Stimulated activated CD4-positive, alpha-beta T cell treated with anti-CD3 and anti-CD28 coated beads, Interleukin-12 subunit alpha, Interleukin-12 subunit beta, amount 100 ng/mL, for 24 hours (primary cell): ENCODE measurements around the gene SRMS.
A peak's percentile ranks its signal among the peaks of the same experiment; 100 is the strongest.
"Not testable (repeated sequence)": the region's sequence is repeated elsewhere in the genome, so short reads cannot be mapped to it uniquely, and the experiment has no call there.

Experiments used
- DNase-seq, 2 experiments: peaks; one replicate each; pipeline ENCODE4 v3.0.0-alpha.2; 2020; ENCODE audit warnings: low read depth in 2 of 2

The SRMS gene

DNA sequence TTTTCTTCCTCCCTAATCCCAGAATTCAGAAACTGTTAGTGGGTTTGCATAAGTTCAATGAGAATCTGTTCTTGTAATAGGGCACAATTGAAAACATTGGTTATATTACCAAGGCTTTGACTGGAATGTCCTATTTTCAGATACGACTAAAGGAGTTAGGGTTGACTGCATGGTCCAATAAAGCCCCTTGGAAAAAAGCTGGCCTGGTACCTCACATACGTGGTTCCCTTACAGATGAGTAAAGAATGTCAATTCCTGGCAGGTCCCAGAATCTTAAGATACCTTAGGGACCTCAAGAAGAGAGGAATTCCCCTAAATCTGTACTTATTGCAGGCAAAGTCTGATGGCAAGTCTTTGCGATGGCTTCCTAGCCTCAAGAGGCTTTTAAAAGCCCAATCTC, 22.4 kb downstream of the SRMS start:
- DNase-seq = no peak

DNA sequence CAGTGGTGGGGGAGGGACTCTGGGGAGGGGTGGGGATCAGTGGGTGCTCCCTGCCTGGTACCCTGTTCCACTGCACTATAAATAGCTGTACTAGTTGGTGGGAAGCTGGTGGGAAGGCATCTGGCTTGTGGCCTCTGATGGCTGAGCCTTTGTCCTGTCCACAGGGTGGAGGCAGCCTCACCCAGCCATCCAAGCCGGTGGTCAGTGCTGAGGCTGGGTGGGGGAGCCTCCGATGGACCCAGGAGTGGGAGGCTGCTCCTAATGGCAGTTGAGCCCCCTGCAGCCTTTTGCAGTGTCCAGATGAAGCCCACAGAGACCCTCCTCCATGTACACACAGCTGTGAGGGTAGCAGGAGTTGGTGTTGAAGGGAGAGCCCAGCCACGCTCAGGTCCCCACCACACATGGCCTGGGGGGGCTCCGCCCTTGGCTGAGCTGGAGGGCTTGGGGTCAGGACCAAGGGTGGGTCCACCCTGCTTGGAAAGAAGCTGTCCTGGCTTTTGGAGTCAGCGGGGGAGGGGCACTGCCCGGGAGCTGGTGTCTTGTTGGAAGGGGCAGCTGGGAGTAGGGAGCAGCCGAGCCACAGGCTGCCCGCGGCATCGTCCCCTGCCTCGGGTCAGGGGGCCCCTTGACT, 24.5 kb downstream of the SRMS start:
- no peak for DNase-seq

DNA sequence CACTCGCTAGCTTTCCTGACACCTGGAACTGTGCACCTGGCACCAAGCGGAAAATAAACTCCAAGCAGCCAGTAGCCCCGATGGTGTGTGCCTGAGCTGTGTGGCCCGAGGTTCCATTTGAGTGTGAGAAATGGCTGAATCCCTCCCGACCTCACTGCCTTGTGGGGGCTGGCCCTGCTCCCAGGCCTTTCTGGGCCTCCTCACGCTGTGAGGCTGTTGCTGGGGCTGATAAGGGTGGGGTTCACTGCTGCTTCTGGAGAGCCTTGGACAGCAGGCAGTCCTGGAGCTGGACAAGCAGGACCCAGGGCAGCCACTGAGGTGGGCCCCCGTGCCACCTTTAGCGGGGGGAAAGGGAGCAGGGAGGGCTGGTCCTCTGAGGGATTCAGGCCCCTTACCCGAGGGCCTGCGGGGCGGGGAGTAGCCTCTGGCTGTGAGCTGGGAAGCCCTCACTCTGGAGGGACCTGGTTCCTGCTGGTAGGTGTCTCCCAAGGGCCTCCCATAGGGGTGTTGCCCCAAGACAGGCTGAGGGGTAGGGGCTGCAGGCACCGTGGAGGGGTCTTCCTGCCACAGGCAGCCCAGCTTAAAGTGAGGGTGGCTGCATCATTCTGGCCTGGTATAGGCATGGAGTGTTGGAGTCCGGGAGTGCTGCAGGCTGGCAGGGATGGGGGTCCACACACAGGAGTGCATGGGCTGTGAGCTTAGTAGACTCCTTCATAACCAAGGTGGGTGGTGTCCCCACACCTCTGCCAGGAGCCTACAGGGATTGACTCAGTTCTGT, 25.3 kb downstream of the SRMS start:
- DNase-seq = no peak

DNA sequence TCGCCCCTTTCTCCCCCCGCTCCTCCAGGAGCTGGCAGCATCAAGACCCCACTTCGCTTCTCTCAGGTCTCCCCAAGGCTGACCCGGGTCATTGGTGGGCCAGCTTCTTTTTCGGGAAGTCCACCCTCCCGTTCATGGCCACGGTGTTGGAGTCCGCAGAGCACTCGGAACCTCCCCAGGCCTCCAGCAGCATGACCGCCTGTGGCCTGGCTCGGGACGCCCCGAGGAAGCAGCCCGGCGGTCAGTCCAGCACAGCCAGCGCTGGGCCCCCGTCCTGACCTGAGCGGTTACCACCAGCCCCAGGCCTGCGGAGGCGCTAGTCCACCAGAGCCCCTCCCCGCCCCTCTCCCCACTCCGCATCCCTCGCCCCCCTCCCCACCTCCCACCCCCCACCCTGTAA, 25.9 kb downstream of the SRMS start:
- DNase-seq = no peak

DNA sequence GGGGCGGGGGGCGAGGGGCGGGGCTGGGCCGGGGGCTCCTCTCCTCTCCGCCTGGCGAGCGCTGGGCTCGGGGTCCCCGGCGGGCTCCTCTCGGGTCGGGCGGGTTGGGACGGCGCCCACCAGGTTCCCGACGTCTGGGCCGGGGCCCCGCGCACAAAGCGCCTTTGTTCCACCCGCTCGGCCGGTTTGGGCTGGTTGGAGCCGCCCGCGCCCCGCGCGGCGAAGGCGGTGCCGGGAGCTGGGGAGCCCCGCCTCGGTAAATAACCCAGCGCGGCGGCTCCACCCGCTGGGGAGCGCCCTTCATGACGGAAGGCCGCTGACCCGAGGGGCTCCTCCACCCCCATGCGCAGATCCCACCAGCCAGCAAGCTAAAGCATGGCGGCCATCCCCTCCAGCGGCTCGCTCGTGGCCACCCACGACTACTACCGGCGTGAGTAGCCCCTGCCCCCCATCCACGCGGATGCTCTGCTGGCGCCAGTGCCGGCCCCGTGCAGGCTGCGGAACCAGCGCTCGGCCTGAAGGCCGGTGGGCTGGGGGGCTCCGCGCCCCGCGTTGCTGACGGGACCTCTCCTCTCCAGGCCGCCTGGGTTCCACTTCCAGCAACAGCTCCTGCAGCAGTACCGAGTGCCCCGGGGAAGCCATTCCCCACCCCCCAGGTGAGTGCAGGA, 26.5 kb downstream of the SRMS start:
- DNase-seq = peak; percentile 42 to 51

DNA sequence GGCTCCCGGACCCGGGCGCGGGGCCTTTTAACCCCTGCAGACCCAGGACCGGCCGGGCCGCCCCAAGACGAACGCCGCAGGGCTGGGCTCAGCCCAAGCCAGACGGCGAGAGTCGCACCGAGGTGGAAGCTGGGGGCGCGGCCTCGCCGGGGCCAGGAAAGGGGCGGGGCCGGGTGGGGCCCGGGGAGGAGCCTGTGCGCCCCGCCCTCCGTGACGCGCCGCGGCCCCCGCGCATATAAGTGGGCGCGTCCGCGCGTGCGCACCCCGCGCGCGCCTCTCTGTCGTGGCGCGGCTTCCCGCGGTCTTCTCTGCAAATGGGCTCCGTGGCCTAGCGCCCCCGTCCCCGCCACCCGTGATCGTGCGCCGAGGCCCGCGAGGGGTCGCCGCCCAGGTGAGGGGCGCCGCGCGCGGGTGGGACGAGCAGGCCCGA, 27.0 kb downstream of the SRMS start, which contains the start of gene PPDPF:
Gene PPDPF (plus strand): TSS at position 262 of the 430 bp plus-strand sequence. CDS start 544 bp downstream, outside the sequence.
- peak; percentile 70 to 72 for DNase-seq

DNA sequence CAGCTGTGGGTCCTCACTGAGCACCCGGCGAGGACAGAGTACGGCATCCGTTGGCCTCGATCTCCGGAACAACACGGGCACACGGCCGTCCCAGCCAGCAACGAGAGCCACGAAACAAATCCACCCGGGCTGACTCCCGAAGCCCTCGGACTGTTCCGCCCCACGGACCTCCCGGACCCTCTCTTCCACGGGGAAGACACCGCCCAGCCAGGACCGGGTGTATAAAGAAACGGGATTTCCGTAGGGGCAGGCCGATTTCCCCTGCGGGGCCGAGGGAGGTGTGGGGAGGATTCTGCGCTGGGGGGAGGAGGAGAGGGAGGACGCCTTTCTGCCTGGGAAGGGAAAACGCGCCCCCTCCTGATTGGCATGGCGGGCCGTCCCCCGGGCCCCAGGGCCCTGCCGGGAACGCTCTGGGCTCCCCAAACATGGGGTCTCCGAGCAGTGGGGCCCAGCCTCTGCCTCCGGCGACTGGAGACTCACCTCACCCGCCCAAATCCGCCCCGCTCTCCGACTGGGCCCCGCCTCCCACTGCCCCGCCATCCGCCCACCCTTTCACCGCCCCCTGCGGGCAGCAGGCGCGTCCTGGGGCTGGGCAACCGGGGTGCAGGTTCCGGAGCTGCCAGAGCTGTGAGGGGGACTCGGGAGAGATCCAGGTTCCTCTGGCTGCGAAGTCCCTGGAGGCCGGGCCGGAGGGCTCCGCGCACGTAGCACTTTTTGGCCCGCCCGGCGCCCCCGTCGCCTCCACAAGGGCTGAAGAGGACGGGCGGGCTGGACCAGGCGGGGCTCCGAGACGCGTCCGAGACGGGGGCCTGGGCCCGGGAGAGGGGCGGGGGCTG, 27.7 kb downstream of the SRMS start:
- DNase-seq = peak; percentile 26 to 56

DNA sequence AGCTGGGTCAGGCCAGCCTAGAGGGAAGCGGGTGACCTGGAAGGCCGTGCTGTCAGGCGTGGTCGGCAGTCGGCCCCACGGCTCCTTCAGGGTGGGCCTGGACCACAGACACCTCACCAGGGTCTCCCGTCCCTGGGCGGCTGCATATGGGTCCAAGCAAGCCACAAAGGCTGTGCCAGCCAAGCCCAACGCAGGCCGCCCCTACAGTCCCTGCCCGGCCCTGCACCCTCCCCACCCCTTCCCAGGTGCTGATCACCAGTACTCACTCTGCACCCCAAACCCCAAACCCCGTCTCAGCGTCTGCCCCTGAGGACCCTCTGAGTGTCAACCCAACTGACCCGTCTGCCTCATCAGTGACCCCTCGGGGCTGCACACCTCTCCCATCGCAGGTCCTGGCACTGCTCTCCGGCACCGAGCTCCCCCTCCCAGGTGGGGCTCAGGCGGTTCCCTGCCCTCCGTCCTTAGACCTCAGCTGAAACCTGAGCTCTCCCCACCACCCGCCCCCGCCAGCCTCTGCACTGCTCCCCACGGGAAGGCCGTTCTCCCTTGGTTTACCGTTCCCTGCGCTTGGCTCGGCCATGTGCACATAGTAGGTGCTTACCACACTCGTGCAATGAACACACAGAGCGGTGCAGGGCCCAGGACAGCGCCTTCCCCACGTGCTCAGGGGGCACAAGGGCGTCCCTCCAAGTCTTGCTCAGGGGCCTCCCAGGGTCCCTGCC, 28.4 kb downstream of the SRMS start:
- DNase-seq = no peak

DNA sequence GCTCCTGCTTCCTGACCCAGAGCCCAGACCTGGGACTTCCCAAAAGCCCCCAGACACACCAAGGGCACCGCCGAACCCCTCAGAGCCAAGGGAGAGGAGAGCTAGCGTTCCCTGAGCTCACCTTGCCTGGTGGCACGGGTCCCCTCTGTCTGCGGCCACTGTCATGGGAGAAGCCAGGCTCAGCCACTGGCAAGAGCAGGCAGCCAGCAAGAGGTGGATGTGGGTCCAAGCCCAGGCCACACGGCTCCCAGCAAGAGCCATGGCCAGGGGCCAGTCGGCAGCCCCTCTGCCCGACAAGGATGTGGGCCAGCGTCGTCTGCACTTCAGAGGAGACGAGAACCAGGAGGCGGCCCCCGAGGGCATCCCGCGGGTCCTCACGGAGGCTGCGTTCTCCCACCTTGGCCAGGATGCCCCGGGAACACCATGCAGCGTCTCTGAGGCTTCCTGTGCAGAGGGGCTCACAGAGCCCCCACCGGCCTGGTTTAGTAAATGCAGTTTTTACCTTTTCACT, 29.1 kb downstream of the SRMS start:
- no peak for DNase-seq

DNA sequence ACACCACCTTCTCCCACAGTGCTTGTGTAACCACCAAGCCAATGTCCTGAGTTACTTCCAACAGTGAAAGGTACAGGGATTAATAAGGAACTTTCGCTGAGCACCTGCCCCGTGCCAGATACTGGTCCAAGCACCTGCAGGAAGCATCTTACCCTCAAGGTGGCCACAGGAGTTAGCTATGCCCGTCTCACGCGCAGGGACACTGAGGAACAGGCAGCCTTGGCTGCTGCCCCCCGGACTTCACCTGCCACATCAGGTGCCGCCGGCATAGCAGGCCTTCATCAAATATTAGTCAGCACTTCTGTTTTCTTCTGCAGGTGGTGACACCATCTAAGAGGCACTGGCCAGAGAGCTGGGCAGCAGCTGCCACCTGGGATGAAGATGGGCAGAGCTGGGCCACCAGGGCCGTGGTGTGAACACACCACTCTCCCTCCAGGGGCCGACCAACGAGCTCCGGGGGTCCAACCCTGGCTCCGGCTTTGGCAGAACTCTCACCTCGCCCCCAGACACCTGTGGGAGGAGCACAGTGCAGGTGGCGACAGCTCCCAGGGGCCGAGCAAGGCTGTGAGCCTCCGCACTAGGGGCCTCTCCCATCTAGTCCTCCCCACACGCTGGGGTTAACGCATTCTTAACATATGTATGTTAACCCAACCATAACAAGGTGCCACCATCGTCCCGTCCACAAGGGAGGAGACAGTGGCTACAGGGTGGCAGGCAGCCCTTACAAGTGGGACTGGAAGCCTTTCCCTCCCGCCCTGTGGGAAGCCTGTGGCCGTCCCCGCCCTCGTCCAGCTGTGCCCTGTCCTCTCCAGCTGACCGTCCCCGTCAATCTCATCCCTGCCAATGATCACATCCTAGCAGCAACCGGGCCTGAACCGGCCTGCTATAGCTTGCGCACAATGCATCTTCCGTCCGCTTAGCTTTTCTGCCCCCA, 29.9 kb downstream of the SRMS start:
- no peak for DNase-seq

DNA sequence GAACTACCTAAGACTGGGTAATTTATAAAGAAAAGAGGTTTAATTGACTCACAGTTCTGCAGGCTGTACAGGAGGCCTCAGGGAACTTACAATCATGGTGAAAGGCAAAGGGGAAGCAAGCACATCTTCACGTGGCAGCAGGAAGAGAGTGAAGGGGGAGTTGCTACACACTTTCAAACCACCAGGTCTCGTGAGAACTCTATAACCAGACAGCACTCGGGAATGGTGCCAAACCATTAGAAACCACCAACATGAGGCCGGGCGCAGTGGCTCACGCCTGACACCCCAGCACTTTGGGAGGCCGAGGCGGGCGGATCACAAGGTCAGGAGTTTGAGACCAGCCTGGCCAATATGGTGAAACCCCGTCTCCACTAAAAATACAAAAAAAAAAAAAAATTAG, 33.0 kb downstream of the SRMS start:
- DNase-seq = not testable (repeated sequence)

DNA sequence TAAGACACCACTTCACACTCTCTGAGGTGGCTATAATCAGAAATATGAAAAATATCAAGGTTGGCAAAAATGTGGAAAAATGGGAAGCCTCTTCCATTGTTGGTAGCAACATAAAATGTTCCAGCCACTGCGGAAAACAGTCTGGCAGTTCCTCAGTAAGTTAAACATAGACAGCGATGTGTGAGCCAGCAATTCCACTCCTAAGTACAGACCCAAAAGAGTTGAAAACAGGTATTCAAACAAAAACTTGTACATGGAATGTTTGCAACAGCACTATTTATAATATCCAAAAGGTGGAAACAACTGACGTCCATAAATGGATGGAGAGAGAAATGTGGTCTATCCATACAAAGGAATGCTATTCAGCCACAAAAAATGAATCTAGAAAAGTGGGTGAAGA, 34.3 kb downstream of the SRMS start:
- no peak for DNase-seq

DNA sequence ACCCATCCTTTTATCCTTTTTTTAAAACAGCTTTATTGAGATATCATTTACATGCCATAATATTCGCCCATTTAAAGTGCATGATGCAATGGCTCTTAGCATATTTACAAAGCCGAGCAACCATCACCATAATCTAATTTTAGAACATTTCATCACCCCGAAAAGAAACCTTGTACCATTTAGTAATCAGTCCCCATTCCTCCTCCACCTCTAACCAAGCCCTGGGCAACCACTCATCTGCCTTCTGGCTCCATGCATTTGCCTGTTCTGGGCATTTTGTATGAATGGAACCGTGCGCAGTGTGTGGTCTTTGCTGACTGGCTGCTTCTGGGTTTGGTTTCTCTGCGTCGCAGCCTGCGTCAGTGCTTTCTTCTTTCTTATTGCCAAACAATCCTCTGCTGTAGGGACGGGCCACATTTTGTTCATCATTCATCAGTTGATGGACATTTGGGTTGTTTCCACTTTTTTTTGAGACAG, 38.4 kb downstream of the SRMS start:
- DNase-seq = no peak

DNA sequence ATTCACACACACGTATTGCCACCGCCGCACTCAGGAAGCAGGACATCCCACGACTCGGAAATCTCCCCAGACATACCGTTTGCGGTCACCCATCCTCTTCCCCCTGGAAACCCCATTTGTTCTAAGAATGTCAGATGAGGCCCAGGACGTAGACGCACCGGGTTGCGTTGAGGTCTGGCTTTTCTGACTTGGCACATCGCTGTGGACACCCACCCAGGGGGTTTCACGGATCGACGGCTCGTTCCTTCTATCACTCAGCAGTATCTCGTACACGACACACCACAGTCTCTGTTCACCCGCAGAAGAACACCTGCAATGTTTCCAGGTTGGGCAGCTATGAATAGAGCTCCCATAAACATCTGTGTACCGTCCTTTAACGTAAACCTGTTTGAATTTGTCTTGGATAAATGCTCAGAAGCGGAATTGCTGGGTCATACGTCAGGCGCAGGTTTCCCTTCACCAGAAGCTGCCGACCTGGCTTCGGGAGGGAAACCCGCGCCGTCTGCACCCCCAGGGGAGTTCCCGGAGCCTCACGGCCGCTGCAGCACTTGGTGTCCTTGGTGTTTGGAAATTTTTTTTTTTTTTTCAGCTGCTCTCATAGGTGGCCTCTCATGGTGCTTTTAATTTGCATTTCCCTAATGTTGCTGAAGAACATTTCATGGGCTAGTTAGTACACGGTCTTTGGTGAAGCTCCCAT, 39.3 kb downstream of the SRMS start:
- no peak for DNase-seq

DNA sequence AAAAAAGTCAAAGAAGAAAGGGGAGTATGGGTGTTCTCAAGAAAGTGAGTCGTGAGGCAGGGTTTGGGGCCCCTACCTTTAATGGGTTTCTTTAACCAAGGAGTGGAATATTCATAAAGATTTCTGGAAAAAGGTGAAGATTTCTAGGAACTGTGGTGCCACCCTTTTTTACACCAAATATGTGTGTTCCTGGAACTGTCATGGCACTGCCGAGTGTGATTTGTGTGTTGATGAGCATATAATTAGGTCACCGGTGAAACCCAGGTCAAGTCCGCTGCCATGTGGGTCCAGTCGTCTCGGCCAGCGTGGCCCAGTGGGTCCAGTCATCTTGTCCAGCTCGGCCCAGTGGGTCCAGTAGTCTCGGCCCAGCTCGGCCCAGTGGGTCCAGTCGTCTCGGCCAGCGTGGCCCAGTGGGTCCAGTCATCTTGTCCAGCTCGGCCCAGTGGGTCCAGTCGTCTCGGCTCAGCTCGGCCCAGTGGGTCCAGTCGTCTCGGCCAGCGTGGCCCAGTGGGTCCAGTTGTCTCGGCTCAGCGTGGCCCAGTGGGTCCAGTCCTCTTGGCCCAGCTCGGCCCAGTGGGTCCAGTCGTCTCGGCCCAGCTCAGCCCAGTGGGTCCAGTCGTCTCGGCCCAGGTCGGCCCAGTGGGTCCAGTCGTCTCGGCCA, 40.3 kb downstream of the SRMS start:
- DNase-seq = no peak

DNA sequence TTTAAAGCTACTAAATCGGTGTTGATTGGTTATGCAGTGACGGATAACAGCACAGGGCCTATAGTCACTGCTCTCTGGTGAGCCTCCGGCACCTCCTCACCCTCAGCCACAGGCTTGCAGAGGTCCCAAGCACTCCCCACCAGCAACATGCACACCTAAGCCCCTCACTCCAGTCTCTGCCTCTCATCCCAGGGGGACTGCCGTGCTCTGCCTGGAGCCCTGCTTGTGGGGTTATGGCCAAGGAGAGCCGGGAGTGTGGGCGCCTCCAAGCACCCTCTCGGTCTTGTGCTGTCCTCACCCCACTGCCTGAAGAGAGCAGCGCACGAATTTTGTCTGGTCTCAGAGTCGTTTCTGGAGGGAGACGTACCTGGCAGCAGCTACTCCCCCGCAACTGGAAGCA, 41.8 kb downstream of the SRMS start:
- DNase-seq = no peak

DNA sequence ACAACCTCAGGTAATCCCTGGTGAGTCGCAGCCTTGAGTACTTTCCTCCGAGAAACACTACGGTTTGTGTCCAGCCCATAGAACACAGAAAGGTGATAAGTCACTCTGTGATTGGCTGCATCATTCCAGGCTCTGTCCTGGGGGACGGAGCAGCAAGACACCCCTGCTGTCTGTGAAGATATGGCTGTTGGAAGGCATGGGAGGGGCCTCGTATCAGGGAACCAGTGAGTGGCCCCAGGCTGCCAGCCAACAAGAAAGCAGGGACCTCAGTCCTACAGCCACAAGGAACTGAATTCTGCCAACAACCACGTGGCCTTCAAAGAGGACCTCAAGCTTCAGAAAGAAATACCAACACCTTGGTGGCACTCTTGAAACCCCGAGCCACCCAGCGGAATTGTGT, 42.3 kb downstream of the SRMS start:
- DNase-seq = no peak

DNA sequence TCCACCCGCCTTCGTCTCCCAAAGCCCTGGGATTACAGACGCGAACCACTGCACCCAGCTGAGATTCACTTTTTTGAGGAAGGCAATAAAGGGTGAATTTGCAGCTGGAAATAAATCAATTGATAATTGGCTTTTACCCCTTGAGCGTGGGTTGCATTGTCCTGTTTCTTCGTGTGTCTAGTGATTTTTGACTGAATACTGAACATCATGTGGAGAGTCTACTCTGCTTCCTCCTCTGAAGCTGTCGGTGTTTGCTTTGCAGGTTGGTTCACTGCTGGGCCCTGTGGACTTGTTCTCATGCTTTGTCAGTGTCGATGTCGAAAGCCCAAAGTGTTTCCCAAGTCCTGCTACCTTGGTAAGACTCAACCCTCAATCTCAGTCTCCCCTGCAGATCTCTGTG, 42.9 kb downstream of the SRMS start:
- DNase-seq = no peak

DNA sequence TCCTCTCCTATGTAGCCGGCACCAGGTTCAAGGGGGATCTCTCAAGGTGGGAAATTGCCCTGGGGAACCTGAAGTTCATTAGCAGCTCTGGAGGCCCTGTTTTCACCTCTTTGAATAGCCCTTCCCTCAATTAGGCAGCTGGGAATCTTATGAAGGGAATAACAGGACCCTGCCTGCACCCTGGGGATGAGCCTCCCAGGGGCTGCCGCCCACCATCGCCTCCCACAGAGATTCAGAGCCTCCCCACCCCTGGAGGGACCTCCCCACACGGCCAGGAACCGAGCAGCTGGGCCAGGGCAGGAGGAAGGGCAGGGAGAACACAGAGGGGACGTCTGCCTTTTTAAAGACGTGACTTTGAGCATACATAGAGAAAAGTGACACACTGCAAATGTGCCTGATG, 44.0 kb downstream of the SRMS start:
- DNase-seq = no peak
